Psoas muscle (tissue), 8 donors: ENCODE measurements around the gene LRRC8D. TPM values are rescaled to one million over a fixed set of nuclear protein-coding genes. Genes with fewer than 3 reads are reported as not detected.

ENCODE experiments used
- ATAC-seq, 4 donors: fragments of 200-7000 bp; cut with Tn5 transposase; one replicate each; pipeline ENCODE4 v1.9.1; 2020; ENCODE audit warnings: moderate library complexity in 3 of 4, mild to moderate bottlenecking in 2 of 4
- DNase-seq, 2 donors: peaks; one replicate each; pipeline ENCODE4 v3.0.0-alpha.2; 2020
- H3K27ac ChIP-seq: fragments of 200-600 bp; one replicate; pipeline ENCODE4 v1.8.0; 2022
- H3K27me3 ChIP-seq, 3 donors: fragments of 200-600 bp in 1 of 3; one replicate each; pipeline versions ENCODE4 v1.6.1 to v1.8.0; 2013 to 2022; ENCODE audit warnings: low read length in 2 of 3, mild to moderate bottlenecking in 2 of 3, moderate library complexity in 1 of 3; ENCODE audit not compliant: insufficient read depth in 3 of 3
- H3K36me3 ChIP-seq, 2 donors: fragments of 200-600 bp in 1 of 2; one replicate each; pipeline versions ENCODE4 v1.6.1 to v1.8.0; 2013 to 2022; ENCODE audit warnings: low read depth in 1 of 2, mild to moderate bottlenecking in 1 of 2, moderate library complexity in 1 of 2; ENCODE audit not compliant: insufficient read depth in 1 of 2
- H3K4me1 ChIP-seq: fragments of 200-600 bp; one replicate; pipeline ENCODE4 v1.8.0; 2022
- H3K4me3 ChIP-seq: fragments of 200-600 bp; one replicate; pipeline ENCODE4 v1.8.0; 2022; ENCODE audit warnings: mild to moderate bottlenecking
- H3K9me3 ChIP-seq: fragments of 200-600 bp; one replicate; pipeline ENCODE4 v1.8.0; 2022
- WGBS, 3 donors: extraction: QIAGEN DNeasy Blood & Tissue Kit; methylation state at CpG; one replicate each; pipeline versions ENCODE4 v1.1.6 to v1.1.7; 2013; 5-methylcytosine and 5-hydroxymethylcytosine counted together
- intact Hi-C, 2 donors: fragments of 100-400 bp; cut with DNase I; formaldehyde crosslinking; loops; one replicate each; pipeline versions ENCODE4 v1.11.0 to v1.14.2; 2022
- polyA plus RNA-seq, 3 donors: library from polyadenylated mRNA; stranded (reverse); fragments of 200-250 nt; gene quantifications; one replicate each; pipeline ENCODE4 v1.2.3, GENCODE V29; 2013
- total RNA-seq, 4 donors: library from RNA; stranded (reverse); fragmentation: NEBNext Ultra II Directional in 2 of 4; extraction: Animal tissue kit (Norgen Biotek cat#: 25700) in 2 of 4; gene quantifications; one replicate each; pipeline versions ENCODE4 v1.2.1 to v1.2.4, GENCODE V29; 2021 to 2023
- TF ChIP-seq, protein P1 (sequence below): fragments of 200-600 bp; IDR thresholded peaks from one replicate; pipeline ENCODE4 v1.8.0; 2022; ENCODE audit warnings: antibody characterized with exemption
- donor health status: healthy with polysubstance abuse.
- donor health status: DM: no; HTN: no; CAD: no; lungs with moderate emphysema.
- donor health status: Bipolar disorder and iron deficiency.
- donor health status: healthy.
- donor health status: DM: yes; HTN: yes; CAD: no.
- donor health status: DM: no; HTN: no; CAD: no.
- donor health status: DM: no; HTN: no; CAD: no.
- donor health status: DM: yes; HTN: yes; CAD: no.

Gene LRRC8D
- total and polyA plus RNA-seq, 7 donors = 3.5 to 7.1 (median 5.6) TPM

DNA sequence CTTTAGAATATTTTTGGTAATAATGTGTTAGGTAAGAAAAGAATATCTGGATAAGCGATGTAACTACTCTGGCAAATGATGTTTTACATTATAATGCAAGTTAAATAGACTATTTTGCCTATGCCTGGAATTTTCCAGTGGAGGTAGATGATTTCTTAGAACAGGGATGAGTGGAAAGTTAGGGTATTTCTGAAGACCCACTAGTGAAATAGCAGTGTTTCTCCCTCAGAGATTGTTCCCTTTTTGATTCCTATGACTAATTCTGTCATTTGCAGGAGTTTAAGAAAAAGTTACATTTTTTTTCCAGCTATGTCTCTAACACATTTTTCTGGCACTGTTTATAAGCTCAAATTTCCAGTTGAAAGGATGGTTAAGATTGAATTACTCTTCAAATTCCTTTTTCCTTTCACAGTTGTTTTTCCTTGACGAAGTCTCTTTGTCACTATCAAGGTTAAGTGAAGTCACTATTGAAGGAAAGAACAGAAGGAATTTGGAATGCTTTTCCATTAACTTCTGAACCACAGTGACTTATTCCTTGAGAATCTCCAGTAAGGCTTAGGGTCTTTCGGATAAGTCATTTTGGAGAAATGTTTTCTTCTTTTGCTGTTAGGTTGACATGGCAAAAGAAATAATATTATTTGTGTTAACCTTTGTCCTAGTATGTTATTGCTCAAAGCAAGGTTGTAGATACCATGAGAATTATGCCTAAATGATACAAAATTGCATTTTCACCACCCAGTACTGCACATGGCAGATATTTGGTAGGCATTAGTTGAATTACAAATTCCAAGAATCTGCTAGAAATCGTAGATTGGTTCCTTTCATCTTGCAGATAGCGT is 131.2 kb downstream of the LRRC8D start:
- intact Hi-C loops = loop anchor here in 1 of 2 donors (10.0 kb wide), 1 partner anchor 147 kb away; no protein-coding TSS in a partner anchor
- no peaks in the 10 kb centered on the region for H3K36me3 ChIP-seq
- ATAC-seq = no peak
- H3K4me1 ChIP-seq = no peaks in the 10 kb centered on the region
- WGBS, 3 donors = 82 to 88% (median 84%) methylated on average over 5 of the region's 5 CpGs
- no peak overlapping the region for H3K4me3 ChIP-seq
- TF ChIP-seq, protein P1, sequence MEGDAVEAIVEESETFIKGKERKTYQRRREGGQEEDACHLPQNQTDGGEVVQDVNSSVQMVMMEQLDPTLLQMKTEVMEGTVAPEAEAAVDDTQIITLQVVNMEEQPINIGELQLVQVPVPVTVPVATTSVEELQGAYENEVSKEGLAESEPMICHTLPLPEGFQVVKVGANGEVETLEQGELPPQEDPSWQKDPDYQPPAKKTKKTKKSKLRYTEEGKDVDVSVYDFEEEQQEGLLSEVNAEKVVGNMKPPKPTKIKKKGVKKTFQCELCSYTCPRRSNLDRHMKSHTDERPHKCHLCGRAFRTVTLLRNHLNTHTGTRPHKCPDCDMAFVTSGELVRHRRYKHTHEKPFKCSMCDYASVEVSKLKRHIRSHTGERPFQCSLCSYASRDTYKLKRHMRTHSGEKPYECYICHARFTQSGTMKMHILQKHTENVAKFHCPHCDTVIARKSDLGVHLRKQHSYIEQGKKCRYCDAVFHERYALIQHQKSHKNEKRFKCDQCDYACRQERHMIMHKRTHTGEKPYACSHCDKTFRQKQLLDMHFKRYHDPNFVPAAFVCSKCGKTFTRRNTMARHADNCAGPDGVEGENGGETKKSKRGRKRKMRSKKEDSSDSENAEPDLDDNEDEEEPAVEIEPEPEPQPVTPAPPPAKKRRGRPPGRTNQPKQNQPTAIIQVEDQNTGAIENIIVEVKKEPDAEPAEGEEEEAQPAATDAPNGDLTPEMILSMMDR = no peak
- no peak for DNase-seq
- no peak overlapping the region for H3K27ac ChIP-seq
- no peaks in the 10 kb centered on the region for H3K9me3 ChIP-seq
- H3K27me3 ChIP-seq = no peaks in the 10 kb centered on the region

DNA sequence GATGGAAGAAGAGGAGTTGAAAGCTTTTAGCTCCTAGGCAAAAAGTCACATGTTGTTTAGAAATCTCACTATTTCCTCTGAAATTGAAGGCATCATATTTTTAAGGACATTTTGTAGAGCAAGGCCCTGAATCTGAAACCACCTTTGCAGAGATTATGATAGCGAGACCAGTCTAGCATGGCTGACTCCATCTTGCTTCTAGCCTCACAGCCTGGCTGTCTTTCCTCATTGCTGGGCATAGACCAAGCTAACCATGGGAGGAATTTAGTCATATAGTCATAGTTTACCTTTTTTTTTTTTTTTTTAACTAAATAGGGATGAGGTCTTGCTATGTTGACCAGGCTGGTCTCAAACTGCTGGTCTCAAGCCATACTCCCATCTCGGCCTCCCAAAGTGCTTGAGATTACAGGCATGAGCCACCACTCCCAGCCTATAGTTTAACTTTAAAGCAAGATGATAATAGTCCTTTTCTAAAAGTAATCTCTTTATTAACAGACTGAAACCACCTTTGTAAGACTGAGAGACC is 131.8 kb downstream of the LRRC8D start:
- Histone ChIP-seq H3K4me1 (no peaks in the 10 kb centered on the region), H3K9me3 (no peaks in the 10 kb centered on the region), H3K27me3 (no peaks in the 10 kb centered on the region), H3K27ac (no peak overlapping the region), H3K4me3 (no peak overlapping the region), H3K36me3 (no peaks in the 10 kb centered on the region)
- intact Hi-C loops = loop anchor here in 1 of 2 donors (10.0 kb wide), 1 partner anchor 148 kb away; no protein-coding TSS in a partner anchor
- TF ChIP-seq, protein P1 = no peak
- no peak for DNase-seq
- 93 to 96% (median 94%) methylated on average over 2 of the region's 2 CpGs for WGBS, 3 donors
- no peak for ATAC-seq

DNA sequence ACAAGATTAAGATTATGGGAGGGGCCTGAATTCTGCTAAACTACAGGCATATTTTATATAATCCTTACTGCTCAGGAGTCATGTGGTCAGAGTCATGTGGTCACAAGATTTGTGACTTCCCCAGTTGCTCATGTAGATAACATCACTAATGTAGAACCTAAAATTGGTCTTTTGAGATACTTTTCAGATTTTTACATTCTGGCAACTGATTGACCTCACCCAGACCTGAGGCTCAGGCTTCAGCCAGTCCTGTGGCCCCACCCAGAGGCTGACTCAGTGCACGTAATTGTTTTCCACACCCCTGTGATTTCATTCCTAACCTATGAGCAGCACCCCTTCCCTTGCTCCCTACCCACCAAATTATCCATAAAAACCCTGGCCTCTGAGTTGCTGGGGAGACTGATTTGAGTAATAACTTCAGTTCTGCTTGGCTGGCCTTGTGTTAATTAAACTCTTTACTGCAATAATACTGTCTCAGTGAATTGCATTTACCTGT is 132.3 kb downstream of the LRRC8D start:
- no peaks in the 10 kb centered on the region for H3K36me3 ChIP-seq
- no peaks in the 10 kb centered on the region for H3K4me1 ChIP-seq
- WGBS, 3 donors = 25 to 54% (median 27%) methylated on average over 1 of the region's 1 CpG
- intact Hi-C loops = loop anchor here in 1 of 2 donors (10.0 kb wide), 1 partner anchor 148 kb away; no protein-coding TSS in a partner anchor
- ATAC-seq (peak; percentile 64 to 90 (median 80)), DNase-seq (peak in 1 of 2 donors; percentile 50)
- H3K9me3 ChIP-seq = no peaks in the 10 kb centered on the region
- no peak overlapping the region for H3K4me3 ChIP-seq
- no peak overlapping the region for H3K27ac ChIP-seq
- no peaks in the 10 kb centered on the region for H3K27me3 ChIP-seq
- TF ChIP-seq, protein P1 = peak; percentile 29

DNA sequence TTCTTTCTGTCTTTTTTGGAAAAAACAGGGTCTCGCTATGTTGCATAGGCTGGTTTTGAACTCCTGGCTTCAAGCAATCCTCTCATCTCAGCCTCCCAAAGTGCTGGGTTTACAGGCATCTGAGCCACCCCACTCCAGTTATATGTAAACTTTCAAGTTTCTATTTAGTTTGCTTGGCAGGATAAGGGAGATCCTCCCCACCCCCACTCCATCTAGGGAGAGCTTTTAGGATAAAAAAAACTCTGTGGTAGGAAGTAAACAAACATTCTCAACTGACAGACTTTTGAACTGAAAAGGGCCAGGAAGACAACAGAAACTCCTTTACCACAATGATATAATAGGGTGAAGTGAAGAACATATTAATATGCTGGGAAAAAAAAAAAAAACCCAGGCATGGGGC is 133.1 kb downstream of the LRRC8D start:
- 94 to 100% (median 100%) methylated on average over 1 of the region's 1 CpG for WGBS, 3 donors
- TF ChIP-seq, protein P1 = no peak
- intact Hi-C loops = loop anchor here in 1 of 2 donors (10.0 kb wide), 1 partner anchor 149 kb away; no protein-coding TSS in a partner anchor

More for the DNA sequence above, 133.1 kb downstream of the LRRC8D start:
- DNase-seq = no peak
- Histone ChIP-seq H3K27me3 (no peaks in the 10 kb centered on the region), H3K36me3 (no peaks in the 10 kb centered on the region), H3K9me3 (no peaks in the 10 kb centered on the region), H3K27ac (no peak overlapping the region), H3K4me3 (no peak overlapping the region), H3K4me1 (no peaks in the 10 kb centered on the region)
- no peak for ATAC-seq
